Stimulated activated CD4-positive, alpha-beta T cell treated with anti-CD3 and anti-CD28 coated beads, Interleukin-2, amount 100 ng/mL, for 48 hours (primary cell): ENCODE data around the gene TRIM23.
"Not testable (repeated sequence)": the region's sequence is repeated elsewhere in the genome, so short reads cannot be mapped to it uniquely, and the experiment has no call there.

Experiments used
- DNase-seq, 2 donors: peaks; one replicate each; pipeline ENCODE4 v3.0.0-alpha.2; 2020

Gene TRIM23

DNA sequence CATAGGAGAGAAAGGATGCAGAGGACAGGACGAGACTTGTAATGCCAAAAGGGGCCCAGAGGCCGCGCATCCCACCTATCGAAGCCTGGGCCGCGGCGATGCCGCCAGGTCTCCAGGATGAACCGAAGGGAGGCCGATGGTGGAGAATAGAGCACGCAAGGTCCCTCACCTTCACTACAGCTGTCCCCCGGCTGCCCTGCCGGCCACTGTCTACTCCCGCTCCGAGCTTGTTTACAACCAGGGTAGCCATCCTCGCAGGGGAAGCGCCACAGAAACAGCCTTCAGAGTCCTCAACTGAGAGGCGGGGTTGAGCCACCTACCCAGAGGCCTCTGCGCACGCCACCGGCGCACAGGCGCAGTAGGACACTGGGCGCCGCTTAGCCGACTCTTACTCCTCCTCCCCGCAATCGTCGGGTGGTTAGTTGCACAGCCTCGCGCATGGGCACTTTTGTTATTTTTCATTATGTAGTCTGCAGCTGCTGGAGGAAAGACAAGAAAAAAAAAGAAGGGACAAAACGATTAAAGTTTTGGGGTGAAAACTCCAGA is at the start of gene TRIM23:
TRIM23 (minus strand) TSS at position 309 of the 546 bp plus-strand sequence; CDS start at position 250, 59 bp downstream.
- DNase-seq, result peak; percentile 81 to 82

DNA sequence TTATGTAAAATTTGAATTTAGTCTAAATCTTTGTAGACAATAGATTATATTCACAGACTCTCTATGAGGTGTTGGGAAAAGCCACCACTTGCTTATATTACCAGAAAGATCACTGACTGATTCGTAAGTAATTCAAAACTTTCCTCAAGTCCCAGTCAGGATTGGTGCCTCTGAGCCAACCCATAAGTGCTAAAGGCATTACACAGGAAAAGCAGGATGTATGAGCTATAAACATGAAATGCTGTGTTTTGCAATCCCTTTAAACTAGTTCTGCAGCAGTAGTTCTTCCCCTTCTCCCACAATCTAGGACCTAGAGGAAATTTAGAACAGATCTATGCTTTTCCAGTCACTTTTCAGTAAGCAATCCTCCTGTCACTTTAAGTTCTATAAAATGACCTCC is 48.7 kb upstream of the TRIM23 start:
- DNase-seq, result no peak

DNA sequence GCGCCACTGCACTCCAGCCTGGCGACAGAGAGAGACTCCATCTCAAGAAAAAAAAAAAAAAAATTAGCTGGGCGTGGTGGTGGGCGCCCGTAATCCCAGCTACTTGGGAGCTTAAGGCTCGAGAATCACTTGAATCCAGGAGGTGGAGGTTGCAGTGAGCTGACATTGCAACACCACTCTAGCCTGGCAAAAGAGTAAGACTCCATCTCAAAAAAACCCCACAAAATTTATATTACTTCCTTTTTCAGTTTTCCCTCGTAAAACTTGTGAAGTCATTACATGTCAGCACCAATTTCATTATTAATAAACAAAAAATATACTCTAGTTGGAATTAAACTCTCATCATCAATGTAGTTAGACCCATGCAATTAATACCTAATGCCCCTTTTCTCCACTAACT is 44.6 kb upstream of the TRIM23 start:
- DNase-seq, result no peak

DNA sequence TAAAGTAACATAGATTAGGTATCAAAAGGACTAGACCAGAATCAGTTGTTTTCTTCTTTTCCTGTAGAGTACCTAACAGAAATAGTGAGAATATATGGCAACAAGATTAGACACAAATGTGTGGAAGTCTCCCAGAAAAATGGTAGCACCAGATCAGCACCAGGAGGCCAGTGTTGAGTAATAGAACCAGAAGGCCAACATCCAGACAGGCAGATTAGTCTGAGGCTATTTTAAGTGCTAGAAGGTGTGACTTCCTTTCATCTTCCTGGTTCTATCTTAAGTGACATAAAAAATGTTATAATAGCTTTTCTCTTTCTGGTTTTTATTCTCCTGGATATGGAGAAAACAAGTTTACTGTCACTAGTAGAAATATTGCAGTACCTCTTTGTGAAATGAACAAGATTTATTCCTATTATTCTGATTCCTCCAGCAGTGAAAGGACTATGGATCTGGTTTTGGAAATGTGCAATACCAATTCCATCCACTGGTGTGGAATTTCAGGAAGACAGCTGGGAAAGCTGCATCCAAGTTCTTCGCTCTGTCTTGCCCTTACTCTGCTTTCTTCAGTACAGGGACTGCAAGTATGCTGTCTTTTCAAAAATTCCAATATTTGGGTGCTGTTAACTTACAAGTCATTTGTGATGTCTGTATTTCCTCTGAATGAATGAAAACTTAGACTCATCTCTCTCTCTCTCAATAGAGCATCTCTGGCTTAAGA is 39.8 kb upstream of the TRIM23 start:
- DNase-seq, result no peak

DNA sequence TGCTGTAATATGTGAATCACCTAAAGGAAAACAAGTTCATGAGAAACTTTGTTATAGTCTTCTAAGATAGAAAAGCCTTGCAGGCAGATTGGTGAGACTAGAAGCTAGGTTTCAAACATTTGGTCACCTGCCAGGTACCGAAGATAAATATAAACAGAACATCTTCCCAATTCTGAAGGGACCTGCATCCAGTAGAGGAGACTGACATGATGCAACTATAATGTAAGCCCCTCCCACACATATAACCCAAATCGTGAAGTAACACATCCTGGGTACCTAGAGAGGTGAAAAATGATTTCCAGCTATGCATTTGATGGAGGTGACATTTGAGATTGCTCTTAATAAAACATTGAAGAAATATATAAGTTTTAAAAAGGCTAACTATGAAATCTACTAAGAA is 30.6 kb upstream of the TRIM23 start:
- DNase-seq, result no peak

DNA sequence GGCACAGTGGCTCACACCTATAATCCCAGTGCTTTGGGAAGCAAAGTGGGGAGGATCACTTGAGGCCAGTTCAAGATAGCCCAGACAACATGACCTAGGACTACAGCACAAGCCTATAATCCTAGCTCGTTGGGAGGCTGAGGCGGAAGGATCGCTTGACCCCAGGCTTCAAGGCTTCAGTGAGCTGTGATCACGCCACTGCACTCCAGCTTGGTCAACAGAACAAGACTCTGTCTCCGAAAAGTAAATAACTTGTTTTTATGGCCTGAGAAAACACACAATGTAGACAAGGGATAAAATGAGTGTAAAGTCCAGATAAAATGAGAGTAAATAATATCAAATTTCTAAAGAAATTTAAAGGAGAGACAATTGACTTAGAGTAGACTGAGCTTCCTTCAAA is 27.0 kb upstream of the TRIM23 start:
- DNase-seq, result no peak

DNA sequence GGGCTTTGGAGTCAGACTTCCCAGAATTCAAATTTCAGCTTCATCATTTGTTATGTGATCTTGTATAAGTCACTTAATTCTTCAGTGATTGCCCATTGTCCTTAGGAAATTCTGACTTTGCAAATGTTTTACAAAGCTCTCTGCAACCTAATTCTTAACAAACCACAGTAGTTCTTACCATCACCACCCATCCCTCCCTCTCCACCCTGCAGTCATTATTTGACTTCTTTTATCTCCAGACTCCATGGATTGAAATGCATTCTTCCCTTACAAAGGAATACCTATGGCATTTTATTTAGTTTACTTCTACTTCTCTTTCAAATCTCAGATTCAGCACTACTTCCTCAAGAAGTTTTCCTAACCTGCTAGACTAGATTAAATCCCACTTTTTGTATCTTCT is 23.8 kb upstream of the TRIM23 start:
- DNase-seq, result no peak

DNA sequence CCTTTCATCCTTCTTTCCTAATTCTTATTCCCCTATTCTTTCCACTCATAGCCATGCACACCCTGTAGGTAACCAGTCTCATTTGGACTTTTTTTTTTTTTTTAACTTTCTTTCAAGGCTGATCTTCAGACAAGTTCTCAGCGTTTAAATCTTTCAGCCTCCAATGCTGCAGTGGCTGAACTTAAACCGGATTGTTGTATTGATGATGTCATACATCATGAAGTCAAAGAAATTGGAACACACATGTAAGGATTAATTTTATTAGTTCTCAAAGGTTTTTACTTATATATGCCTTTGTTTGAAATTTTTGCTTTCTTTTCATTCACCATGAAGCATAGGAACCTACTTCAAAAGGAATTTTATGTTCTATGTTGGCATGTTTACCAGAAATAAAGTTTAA is 22.8 kb upstream of the TRIM23 start:
- no peak for DNase-seq

DNA sequence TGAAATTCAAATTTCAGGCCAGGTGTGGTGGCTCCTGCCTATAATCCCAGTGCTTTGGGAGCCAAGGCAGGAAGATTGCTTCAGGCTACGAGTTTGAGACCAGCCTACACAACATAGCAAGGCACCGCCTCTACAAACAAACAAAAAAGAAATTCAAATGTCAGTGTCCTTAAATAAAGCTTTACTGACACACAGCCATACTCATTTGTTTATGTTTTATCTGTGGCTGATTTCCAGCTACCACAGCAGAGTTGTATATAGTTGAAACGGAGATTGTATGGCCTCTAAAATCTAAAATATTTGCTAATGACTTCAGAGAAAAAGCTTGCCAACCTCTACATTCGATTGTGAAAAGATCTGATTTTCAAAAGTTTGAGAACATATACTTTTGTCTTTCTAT is 16.1 kb upstream of the TRIM23 start:
- no peak for DNase-seq

DNA sequence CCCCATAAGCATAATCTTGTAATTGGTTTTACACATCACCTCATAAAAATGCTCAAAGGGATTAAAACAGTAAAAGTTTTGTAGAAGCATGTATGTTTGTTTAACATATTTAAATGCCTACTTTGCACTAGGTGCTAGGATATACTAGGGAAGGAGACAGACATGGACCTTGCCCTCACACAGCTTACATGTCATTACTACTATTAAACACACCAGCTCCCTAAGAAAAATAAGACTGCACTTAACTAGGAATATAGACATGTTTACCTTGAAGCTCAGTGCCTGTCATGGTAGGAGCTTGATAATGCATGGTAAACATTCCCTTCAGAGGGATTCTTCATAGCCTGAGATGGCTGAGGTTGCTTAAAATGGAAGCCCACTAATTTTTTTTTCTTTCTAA is 6.8 kb upstream of the TRIM23 start:
- DNase-seq, result no peak

DNA sequence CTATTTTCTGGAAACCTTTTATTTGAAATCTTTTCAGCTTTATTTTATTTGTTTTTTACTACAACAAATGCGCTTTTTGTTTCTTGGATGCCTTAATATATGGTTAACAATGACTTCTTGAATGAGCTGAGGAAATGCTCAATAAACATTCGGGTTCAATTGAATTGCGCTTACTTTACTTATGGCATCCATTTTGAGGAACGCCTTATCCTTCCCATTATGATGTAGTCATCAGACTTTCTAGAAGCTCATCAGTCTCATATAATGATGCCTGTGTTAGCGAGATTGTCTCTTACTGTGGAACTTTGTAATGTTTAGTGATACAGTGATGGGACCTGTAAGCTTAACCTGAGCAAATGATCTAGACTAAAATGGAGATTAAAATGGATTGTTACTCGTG is 1.6 kb upstream of the TRIM23 start:
- no peak for DNase-seq

DNA sequence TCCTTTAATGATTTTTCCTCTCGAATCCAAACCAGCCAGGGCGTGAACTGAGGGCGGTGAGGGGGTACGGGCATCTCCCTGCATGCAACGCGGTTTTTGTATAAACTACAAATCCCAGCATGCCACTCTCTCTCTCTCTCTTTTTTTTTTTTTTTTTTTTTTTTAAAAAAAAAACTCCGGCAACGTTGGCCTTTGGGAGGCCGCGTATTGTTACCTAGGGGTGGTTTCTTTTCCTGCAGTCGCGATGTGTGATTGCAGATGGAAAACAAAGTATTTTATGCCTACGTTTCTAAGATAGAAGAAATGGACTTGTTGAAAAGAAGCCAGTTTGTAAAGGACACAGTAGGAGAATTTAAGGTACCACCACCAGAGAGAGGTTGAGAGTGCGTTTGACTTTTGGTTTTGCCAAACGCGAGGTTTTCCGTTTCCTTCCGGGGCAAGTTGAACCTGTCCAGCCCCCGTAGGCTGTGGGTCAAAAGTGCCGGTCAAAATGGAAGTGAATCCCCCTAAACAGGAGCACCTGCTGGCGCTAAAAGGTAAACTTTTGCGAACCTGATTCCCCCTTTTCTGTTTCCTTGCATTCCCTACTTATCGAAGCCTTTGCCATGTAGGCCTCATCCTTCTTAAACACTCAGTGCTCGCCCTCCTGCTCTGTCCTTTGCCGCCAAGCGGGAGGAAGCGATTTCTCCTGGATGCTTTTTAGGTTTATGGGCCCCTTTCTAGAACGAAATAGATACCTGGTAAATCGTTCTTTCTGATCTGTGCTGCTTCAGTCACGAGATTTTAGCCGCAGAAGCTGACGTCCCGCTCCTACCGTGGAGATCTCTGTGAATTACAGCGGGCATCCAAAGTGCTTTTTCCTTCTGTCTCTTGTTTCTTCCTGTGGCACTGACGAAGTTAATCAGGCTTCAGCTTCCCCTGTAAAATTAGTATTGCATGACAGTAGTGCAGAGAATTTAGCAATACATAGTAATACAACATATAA is 730 bp upstream of the TRIM23 start, which contains the start of the genes SHLD3 and TRAPPC13:
SHLD3 (plus strand) TSS at position 457 of the 985 bp plus-strand sequence. CDS start 4,561 bp downstream, outside the sequence.
TRAPPC13 (plus strand) TSS at position 457 of the 985 bp plus-strand sequence; CDS start at position 491, 34 bp downstream.
- DNase-seq, result peak; percentile 61 to 63

DNA sequence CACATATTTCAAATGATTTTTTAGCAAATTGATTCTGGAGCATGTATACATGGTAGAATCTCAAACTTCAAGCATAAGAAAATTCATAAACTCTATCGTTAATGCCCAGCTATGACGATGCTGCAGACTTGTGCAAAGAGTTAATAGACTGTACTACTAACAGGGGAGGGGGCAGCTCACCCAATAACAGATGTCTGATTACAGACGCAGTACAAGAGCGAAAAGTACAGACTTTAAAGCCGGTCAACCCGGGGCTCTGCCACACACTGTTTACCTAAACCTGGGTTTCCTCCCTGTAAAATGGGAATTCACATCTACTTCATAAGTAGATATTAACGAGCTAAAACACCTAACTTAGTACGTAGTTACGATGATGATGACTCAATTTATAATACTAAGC is 651 bp downstream of the TRIM23 start:
- no peak for DNase-seq

DNA sequence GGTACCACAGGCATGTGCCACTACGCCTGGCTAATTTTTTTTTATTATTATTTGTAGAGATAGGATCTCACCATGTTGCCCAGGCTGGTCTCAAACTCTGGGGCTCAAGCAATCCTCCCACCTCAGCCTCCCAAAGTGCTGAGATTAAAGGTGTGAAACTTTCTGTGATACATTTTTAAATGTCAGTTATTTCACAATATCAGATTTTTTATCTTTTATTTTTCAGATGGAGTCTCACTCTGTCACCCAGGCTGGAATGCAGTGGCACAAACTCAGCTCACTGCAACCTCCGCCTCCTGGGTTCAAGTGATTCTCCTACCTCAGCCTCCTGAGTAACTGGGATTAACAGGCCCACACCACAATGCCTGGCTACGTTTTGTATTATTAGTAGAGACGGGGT is 2.2 kb downstream of the TRIM23 start:
- not testable (repeated sequence) for DNase-seq

DNA sequence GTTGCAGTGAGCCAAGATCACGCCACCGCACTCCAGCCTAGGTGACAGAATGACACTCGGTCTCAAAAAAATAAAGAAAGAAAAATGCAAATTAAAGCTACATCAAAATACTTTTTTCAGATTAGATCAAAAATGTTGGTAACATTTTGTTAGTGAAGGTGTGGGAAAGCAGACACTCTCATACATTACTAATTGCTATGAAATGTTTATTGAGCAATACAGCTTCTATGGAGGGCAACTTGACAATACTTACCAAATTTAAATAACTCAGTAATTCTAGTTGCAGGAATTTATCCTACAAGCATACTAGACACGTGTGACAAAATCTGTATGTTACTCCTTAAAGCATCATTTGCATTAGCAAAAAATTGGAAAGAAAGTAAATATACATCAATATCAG is 4.1 kb downstream of the TRIM23 start:
- DNase-seq, result no peak

DNA sequence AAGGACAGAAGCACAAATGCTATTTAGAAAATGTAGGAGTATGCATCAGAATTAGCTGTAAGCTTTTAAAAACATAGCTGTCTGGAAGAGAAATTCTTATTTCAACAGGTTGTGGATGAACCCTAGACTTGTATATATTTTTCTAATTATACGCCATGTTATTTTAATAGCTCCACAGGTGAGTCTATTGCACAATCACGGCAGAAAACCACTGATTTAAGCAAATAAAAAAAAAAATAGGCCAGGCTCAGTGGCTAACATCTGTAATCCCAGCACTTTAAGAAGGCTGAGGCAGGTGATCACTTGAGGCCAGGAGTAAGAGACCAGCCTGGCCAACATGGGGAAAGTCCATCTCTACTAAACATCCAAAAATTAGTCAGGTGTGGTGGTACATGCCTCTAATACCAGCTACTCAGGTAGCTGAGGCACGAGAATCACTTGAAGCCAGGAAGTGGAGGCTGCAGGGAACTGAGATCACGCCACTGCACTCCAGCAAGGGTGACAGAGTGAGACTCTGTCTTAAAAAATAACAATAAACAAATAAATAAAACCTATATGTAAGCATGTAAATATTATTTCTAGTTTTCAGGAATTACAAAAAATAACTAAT is 11.7 kb downstream of the TRIM23 start:
- no peak for DNase-seq

DNA sequence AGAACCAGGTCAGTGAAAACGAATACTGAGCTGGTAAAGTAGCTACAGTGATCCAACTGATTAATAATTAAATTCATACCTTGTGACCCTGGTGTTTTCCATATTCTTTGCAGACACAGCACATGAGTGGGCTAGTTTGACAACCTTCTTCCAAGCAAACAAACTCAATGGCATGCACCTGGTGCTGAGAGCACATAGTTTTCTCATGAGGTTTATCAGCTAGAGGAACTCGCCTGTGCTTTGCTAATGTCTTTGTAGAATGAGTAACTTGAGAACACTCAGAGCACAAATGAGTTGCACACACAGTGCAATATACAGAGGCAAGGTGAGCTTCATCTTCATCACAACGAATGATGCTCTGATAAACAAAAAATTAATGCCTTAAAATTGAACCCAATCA is 12.6 kb downstream of the TRIM23 start:
- DNase-seq, result no peak

DNA sequence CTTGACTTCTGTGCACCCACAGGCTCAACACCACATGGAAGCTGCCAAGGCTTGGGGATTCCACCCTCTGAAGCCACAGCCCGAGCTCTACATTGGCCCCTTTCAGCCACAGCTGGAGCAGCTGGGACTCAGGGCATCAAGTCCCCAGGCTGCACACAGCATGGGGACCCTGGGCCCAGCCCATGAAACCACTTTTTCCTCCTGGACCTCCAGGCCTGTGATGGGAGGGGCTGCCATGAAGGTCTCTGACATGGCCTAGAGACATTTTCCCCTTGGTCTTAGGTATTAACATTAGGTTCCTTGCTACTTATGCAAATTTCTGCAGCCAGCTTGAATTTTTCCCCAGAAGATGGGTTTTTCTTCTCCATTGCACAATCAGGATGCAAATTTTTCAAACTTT is 22.4 kb downstream of the TRIM23 start:
- not testable (repeated sequence) for DNase-seq

DNA sequence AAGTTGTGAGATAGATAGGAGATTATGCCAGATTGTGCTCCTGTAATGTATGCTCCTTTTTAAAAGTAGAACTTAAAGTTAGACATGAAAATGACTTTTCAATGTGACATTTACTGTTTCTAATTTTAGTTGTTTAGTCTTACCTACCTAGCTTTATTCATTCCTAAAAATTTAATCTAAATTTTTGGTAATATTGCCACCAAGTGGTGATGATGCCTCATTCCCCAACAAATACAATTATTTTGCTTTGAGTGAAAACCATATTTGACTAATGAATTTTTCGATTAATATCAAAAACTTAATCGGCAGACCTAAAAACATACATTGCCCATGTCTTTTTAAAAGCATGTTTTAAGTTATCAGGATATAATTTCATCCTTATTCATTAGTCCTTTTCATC is 35.4 kb downstream of the TRIM23 start:
- no peak for DNase-seq

DNA sequence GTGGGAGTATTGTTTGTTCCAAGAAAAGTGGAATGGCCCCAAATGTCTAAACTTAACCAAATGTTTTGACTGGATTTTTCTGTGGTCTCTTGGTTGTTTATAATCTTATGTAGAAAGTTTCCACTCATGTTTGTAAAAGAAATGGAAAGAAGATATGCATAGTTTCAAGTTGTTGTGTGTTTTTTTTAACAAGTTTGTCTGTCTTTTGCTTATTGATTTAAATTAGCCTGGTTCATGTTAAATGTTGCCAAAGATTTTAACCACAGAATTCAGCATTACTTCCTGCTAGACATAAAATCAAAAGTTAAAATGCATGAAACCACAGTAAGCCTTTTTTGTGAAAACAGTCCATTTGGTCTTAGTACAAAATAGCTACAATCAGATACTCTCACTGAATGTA is 47.0 kb downstream of the TRIM23 start:
- no peak for DNase-seq

DNA sequence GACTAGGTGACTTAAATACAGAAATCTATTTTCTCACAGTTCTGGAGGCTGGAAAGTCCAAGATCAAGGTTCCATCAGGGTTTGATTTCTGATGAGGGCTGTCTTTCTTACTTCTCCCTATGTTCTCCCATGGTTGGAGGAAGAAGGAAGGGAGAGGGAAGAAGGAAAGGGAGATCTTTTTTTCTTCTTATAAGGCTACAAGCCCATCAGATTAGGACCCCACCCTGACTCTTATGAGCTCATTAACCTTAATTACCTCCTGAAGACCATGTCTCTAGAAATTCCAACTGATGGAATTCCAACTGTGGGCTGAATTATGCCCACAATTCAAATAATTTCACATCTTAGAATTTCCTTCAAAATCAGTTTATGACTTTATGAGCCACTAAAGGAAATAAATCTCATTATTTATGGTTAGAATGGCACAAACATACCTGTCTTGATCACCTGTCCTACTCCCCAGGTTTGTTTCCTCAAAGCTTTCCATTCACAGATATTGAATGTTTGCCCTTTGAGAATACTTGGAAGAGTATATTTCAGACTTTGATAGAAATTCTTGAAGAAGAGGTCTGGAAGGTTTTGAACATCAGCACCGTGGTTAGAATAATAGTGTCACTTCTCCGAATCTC is 53.4 kb downstream of the TRIM23 start:
- no peak for DNase-seq

DNA sequence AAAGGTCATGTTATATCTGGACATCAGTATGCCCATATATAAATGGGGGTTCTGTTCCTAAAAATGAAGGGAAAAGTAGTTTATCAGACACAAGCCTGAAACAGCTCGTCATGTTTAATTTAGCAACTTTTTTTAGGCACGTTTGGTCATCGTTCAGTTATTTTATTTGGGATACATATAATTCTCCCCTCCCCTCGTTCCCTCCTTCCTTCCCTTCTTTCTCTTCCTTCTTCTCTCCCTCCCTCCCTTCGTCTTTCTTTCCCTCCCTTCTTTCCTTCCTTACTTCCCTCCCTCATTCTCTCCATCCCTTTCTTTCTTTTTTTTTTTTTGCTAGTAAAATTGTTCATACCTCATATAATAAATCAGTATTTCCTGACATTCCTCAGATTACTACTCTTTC is 57.6 kb downstream of the TRIM23 start:
- no peak for DNase-seq

DNA sequence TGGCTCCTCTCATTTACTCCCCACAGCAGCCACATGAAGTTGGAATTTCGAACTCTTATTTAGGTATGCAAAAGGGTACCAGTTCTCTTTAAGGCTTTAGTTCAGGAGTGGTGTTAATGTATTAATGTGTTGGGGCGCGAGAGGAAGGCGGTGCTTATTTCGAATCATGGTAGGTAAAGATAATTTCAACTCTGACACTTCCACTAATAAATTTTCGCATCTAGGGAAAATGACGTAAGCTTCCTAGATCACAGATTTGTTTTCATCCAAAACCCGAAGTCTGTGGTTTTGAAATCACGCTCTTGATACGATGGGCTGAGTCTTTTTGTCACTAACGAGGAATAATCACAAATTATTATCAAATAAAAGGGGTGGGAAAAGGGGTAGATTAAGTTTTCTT is 60.4 kb downstream of the TRIM23 start:
- DNase-seq, result no peak
